B cell (primary cell): ENCODE data around the gene CAV1.

Source experiments
- CTCF ChIP-seq: fragments of 200-600 bp; IDR thresholded peaks from one replicate; pipeline ENCODE4 v1.8.0; 2022; ENCODE audit warnings: antibody characterized with exemption, mild to moderate bottlenecking
- EZH2 ChIP-seq: IDR thresholded peaks from 2 replicates; pipeline ENCODE4 v1.6.1; 2012; ENCODE audit warnings: borderline replicate concordance, low read depth, mild to moderate bottlenecking, moderate library complexity, low read length; ENCODE audit not compliant: insufficient read depth, poor library complexity, severe bottlenecking

- TF ChIP-seq CTCF (no peak), EZH2 (no peak)
These were observed 10.0 kb downstream of the CAV1 start for GRCh38 chr7:116534790-116535189.
